OCI-LY7 (cell line): ENCODE data around the gene FLT3. TPM values are rescaled to one million over a fixed set of nuclear protein-coding genes. Genes with fewer than 3 reads are reported as not detected.

Source experiments
- BruUV-seq: library from RNA; stranded (reverse); fragments of 400-500 nt; replicated peaks from 2 replicates; lab custom pipeline; 2021; lab: Mats Ljungman, UMichigan
- CTCF ChIA-PET: fragments of 300-600 bp; sonication (Branson Sonifier 250); formaldehyde crosslinking; loops from one replicate; lab custom pipeline; 2022; ENCODE audit warnings: antibody characterized with exemption; ENCODE audit not compliant: unreplicated experiment; lab: Charles Lee
- POLR2A ChIA-PET: fragments of 300-600 bp; sonication (Branson Sonifier 250); formaldehyde crosslinking; loops from one replicate; lab custom pipeline; 2022; ENCODE audit warnings: antibody characterized with exemption; lab: Charles Lee
- DNase-seq: peaks from one replicate; pipeline ENCODE4 v3.0.0-alpha.2; 2015; ENCODE audit warnings: low spot score
- H2AFZ ChIP-seq: fragments of 200-600 bp; sonication (generic), shearing (Covaris generic); 2 replicates; pipeline ENCODE4 v1.6.1; 2014; ENCODE audit warnings: mild to moderate bottlenecking, antibody characterized with exemption, low read length, moderate library complexity
- H3K27ac ChIP-seq: fragments of 200-600 bp; sonication (generic); 2 replicates; pipeline ENCODE4 v1.5.1; 2014; ENCODE audit warnings: mixed run types, low read depth, mild to moderate bottlenecking, moderate library complexity, low read length, inconsistent platforms; ENCODE audit not compliant: poor library complexity, severe bottlenecking
- H3K36me3 ChIP-seq: fragments of 200-600 bp; sonication (generic); 2 replicates; pipeline ENCODE4 v1.6.1; 2014; ENCODE audit warnings: mild to moderate bottlenecking, antibody characterized with exemption, low read length, moderate library complexity, mixed read lengths; ENCODE audit not compliant: insufficient read depth
- H3K4me1 ChIP-seq: fragments of 200-600 bp; sonication (generic); 2 replicates; pipeline ENCODE4 v1.5.1; 2014; ENCODE audit warnings: mild to moderate bottlenecking, low read length; ENCODE audit not compliant: insufficient read depth, poor library complexity, severe bottlenecking
- H3K4me2 ChIP-seq: fragments of 200-600 bp; sonication (generic); 2 replicates; pipeline ENCODE4 v1.6.1; 2014; ENCODE audit warnings: mild to moderate bottlenecking, low read length
- H3K4me3 ChIP-seq: fragments of 200-600 bp; sonication (generic); 2 replicates; pipeline ENCODE4 v1.5.1; 2014; ENCODE audit warnings: mild to moderate bottlenecking, low read depth, low read length; ENCODE audit not compliant: poor library complexity, severe bottlenecking
- H3K79me2 ChIP-seq: fragments of 200-600 bp; sonication (generic); 2 replicates; pipeline ENCODE4 v1.6.1; 2016; ENCODE audit warnings: low read depth, mild to moderate bottlenecking, low read length, moderate library complexity, mixed read lengths; ENCODE audit not compliant: insufficient read depth
- H3K9me2 ChIP-seq: fragments of 200-600 bp; sonication (generic); 2 replicates; pipeline ENCODE4 v1.6.1; 2016; ENCODE audit warnings: mild to moderate bottlenecking, low read length, mixed read lengths; ENCODE audit not compliant: insufficient read depth
- H3K9me3 ChIP-seq: fragments of 200-600 bp; sonication (generic); 2 replicates; pipeline ENCODE4 v1.6.1; 2014; ENCODE audit warnings: mild to moderate bottlenecking, mixed run types, low read length, mixed read lengths
- H4K20me1 ChIP-seq: fragments of 200-600 bp; sonication (generic); 2 replicates; pipeline ENCODE4 v1.6.1; 2014; ENCODE audit warnings: mild to moderate bottlenecking, antibody characterized with exemption, low read length, moderate library complexity, mixed read lengths; ENCODE audit not compliant: insufficient read depth
- CTCF ChIP-seq: fragments of 200-600 bp; sonication (generic); conservative IDR thresholded peaks from 2 replicates; pipeline ENCODE4 v1.5.1; 2014; ENCODE audit warnings: mild to moderate bottlenecking, antibody characterized with exemption, low read length, moderate library complexity, mixed read lengths
- EZH2phosphoT487 ChIP-seq: fragments of 200-600 bp; sonication (generic); IDR thresholded peaks from 2 replicates; pipeline ENCODE4 v1.6.1; 2018; ENCODE audit warnings: low read depth, borderline replicate concordance, mild to moderate bottlenecking, mixed run types, antibody characterized with exemption, low read length, moderate library complexity, mixed read lengths
- intact Hi-C: fragments of 100-400 bp; cut with micrococcal nuclease; formaldehyde crosslinking; loops from one replicate; pipeline ENCODE4 v1.10.0; 2022; ENCODE audit not compliant: unreplicated experiment
- total RNA-seq, 2 experiments: library from RNA; depleted of rRNA in 1 of 2; stranded (reverse); fragments of >200 nt in 1 of 2; shearing (Covaris generic) in 1 of 2; gene quantifications; 2 replicates each; pipeline ENCODE4 v1.2.3, GENCODE V29; 2014 to 2022

FLT3 gene
- total RNA-seq, 2 experiments from 2014 or later = not detected

GRCh38 chr13:28117689-28118377 is 17.5 kb upstream of the FLT3 start:
- H3K79me2 ChIP-seq = no peaks in the 10 kb centered on the region
- no peak overlapping the region for H3K4me2 ChIP-seq
- ChIA-PET CTCF (no interaction called here), POLR2A (interaction anchor here (0.6 to 1.0 kb wide), 5 partner anchors 9 to 1207 kb away, joined by 3 to 4 read pairs (median 4); no protein-coding TSS in a partner anchor)
- TF ChIP-seq EZH2phosphoT487 (no peak), CTCF (no peak)
- H3K9me3 ChIP-seq = no peaks in the 10 kb centered on the region
- no peak overlapping the region for H3K4me3 ChIP-seq
- no peaks in the 10 kb centered on the region for H3K36me3 ChIP-seq
- H2AFZ ChIP-seq = no peak overlapping the region
- no peak overlapping the region for H3K27ac ChIP-seq
- H3K4me1 ChIP-seq = no peaks in the 10 kb centered on the region
- intact Hi-C loops = no loop called here
- H3K9me2 ChIP-seq = no peaks in the 10 kb centered on the region
- no TSS peak for BruUV-seq
- DNase-seq = no peak
- no peaks in the 10 kb centered on the region for H4K20me1 ChIP-seq

GRCh38 chr13:28116736-28117135 is 16.4 kb upstream of the FLT3 start:
- CTCF ChIA-PET = no interaction called here
- no peak for DNase-seq
- Histone ChIP-seq H3K4me1 (no peaks in the 10 kb centered on the region), H3K36me3 (no peaks in the 10 kb centered on the region), H3K27ac (no peak overlapping the region), H3K4me2 (no peak overlapping the region), H3K79me2 (no peaks in the 10 kb centered on the region), H4K20me1 (no peaks in the 10 kb centered on the region), H3K9me3 (no peaks in the 10 kb centered on the region), H2AFZ (no peak overlapping the region), H3K4me3 (no peak overlapping the region), H3K9me2 (no peaks in the 10 kb centered on the region)
- POLR2A ChIA-PET = interaction anchor here (0.8 kb wide), 1 partner anchor 1165 kb away, joined by 4 read pairs; no protein-coding TSS in a partner anchor
- intact Hi-C loops = no loop called here
- TF ChIP-seq CTCF = no peak
- no peak for TF ChIP-seq EZH2phosphoT487
- no TSS peak for BruUV-seq

GRCh38 chr13:28110414-28110813 is 10.0 kb upstream of the FLT3 start:
- no TSS peak for BruUV-seq
- Histone ChIP-seq H3K9me3 (no peaks in the 10 kb centered on the region), H3K79me2 (no peaks in the 10 kb centered on the region), H2AFZ (no peak overlapping the region), H3K4me3 (no peak overlapping the region), H3K27ac (no peak overlapping the region), H3K4me2 (no peak overlapping the region), H3K9me2 (no peaks in the 10 kb centered on the region), H4K20me1 (no peaks in the 10 kb centered on the region), H3K36me3 (no peaks in the 10 kb centered on the region), H3K4me1 (no peaks in the 10 kb centered on the region)
- intact Hi-C loops = no loop called here
- POLR2A ChIA-PET = no interaction called here
- DNase-seq = no peak
- TF ChIP-seq EZH2phosphoT487 = no peak
- TF ChIP-seq CTCF = no peak
- CTCF ChIA-PET = no interaction called here
